ENCODE results near the gene ACTN4. TPM values are rescaled to one million over a fixed set of nuclear protein-coding genes. Genes with fewer than 3 reads are reported as not detected.
A peak's percentile ranks its signal among the peaks of the same experiment; 100 is the strongest.

Gene ACTN4
- total RNA-seq, 2 donors from 2014 or later = 201 to 205 TPM

DNA sequence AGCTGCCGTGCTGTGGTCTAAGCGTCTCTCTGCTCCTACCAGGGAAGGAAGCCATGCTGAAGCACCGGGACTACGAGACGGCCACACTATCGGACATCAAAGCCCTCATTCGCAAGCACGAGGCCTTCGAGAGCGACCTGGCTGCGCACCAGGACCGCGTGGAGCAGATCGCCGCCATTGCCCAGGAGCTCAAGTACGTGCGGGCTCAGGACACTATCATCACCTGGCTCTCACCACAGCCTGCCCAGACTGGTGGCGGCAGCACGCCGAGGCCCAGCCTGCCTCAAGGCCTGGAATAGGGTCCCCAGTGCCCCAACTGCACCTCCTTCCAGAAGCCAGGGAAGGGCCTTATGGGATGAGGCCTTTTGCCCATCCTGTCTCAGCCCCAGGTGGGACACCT, 74.0 kb downstream of the ACTN4 start:
- H3K4me3 Mint-ChIP-seq = no peak overlapping the region
- no peaks in the 10 kb centered on the region for H3K9me3 ChIP-seq (ENCODE audit: control insufficient read depth, low read length, poor library complexity, severe bottlenecking)
- no peaks in the 10 kb centered on the region for H3K27me3 Mint-ChIP-seq
- ATAC-seq (no peak), DNase-seq (no peak)
- H3K4me1 Mint-ChIP-seq = no peaks in the 10 kb centered on the region
- no peak overlapping the region for H3K27ac Mint-ChIP-seq
- H3K36me3 Mint-ChIP-seq (ENCODE audit: low read depth) = peaks cover 2% of the 10 kb centered on the region

GRCh38 chr19:38721979-38722773, 74.7 kb downstream of the ACTN4 start:
- no peak for ATAC-seq
- Mint-ChIP-seq H3K27ac (no peak overlapping the region), H3K27me3 (no peaks in the 10 kb centered on the region), H3K4me3 (no peak overlapping the region), H3K4me1 (no peaks in the 10 kb centered on the region), H3K36me3 (ENCODE audit: low read depth) (peaks cover 2% of the 10 kb centered on the region)
- no peaks in the 10 kb centered on the region for H3K9me3 ChIP-seq (ENCODE audit: control insufficient read depth, low read length, poor library complexity, severe bottlenecking)
- DNase-seq = no peak

DNA sequence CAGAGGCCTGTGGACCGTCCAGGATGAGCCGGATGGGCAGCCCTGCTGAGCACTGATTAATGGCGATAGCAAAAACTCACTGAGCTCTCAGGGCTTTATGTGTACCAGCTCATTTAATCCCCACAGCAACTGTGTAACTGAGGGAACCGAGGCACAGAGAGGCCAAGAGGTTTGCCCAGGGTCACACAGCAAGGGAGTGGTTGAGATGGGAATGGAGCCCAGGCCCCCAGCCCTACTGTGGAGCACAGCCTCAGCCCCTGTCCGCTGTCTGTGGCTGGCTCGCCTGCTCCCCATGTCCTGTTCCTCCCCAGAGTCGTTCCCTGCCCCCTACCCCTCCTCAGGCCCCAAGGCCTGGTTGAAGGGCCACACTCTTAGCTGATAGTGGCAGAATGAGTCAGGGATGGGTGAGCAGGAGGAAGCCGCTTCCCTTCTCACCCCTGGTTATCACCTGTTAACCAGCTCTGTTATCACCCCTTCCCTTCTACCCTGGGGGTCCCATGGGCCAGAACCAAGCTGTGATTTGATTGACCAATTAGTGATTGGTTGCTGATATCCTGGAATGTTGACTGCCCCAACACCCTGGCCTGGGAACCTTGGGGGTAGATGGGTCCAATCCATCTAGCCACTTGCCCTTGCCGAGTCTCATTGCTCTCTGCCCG, 75.6 kb downstream of the ACTN4 start:
- no peak overlapping the region for H3K4me3 Mint-ChIP-seq
- no peaks in the 10 kb centered on the region for H3K9me3 ChIP-seq (ENCODE audit: control insufficient read depth, low read length, poor library complexity, severe bottlenecking)
- no peaks in the 10 kb centered on the region for H3K27me3 Mint-ChIP-seq
- peaks cover 2% of the 10 kb centered on the region for H3K36me3 Mint-ChIP-seq (ENCODE audit: low read depth)
- DNase-seq (no peak), ATAC-seq (no peak)
- no peak overlapping the region for H3K27ac Mint-ChIP-seq
- H3K4me1 Mint-ChIP-seq = no peaks in the 10 kb centered on the region

DNA sequence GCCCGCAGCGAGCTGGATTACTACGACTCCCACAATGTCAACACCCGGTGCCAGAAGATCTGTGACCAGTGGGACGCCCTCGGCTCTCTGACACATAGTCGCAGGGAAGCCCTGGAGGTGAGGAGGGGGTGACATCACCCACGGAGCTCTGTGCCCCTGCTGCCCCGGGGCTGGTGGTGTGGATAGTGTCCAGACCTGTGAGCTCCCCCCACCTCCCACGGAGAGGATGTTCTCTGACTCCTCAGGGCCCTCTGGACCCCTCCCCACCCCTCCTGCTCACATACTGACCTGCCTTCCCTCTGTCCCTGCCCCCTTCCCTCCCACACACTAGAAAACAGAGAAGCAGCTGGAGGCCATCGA, 76.1 kb downstream of the ACTN4 start:
- Mint-ChIP-seq H3K4me3 (no peak overlapping the region), H3K27ac (no peak overlapping the region), H3K36me3 (ENCODE audit: low read depth) (peaks cover 2% of the 10 kb centered on the region), H3K27me3 (no peaks in the 10 kb centered on the region), H3K4me1 (no peaks in the 10 kb centered on the region)
- no peak for DNase-seq
- H3K9me3 ChIP-seq (ENCODE audit: control insufficient read depth, low read length, poor library complexity, severe bottlenecking) = no peaks in the 10 kb centered on the region
- ATAC-seq = no peak

- Mint-ChIP-seq H3K27ac (no peak overlapping the region), H3K4me3 (no peak overlapping the region), H3K4me1 (no peaks in the 10 kb centered on the region), H3K27me3 (no peaks in the 10 kb centered on the region), H3K36me3 (ENCODE audit: low read depth) (peaks cover 2% of the 10 kb centered on the region)
- DNase-seq (no peak), ATAC-seq (no peak)
- H3K9me3 ChIP-seq (ENCODE audit: control insufficient read depth, low read length, poor library complexity, severe bottlenecking) = no peaks in the 10 kb centered on the region
Observed at GRCh38 chr19:38723990-38724854, 76.8 kb downstream of the ACTN4 start.

- H3K9me3 ChIP-seq (ENCODE audit: control insufficient read depth, low read length, poor library complexity, severe bottlenecking) = no peaks in the 10 kb centered on the region
- Mint-ChIP-seq H3K27me3 (no peaks in the 10 kb centered on the region), H3K27ac (no peak overlapping the region), H3K4me3 (no peak overlapping the region), H3K4me1 (peaks cover 6% of the 10 kb centered on the region), H3K36me3 (ENCODE audit: low read depth) (no peaks in the 10 kb centered on the region)
- no peak for DNase-seq
- no peak for ATAC-seq
Observed at GRCh38 chr19:38725469-38726283, 78.2 kb downstream of the ACTN4 start.

- H3K27me3 Mint-ChIP-seq = no peaks in the 10 kb centered on the region
- peaks cover 7% of the 10 kb centered on the region for H3K4me1 Mint-ChIP-seq
- no peaks in the 10 kb centered on the region for H3K9me3 ChIP-seq (ENCODE audit: control insufficient read depth, low read length, poor library complexity, severe bottlenecking)
- DNase-seq = no peak
- H3K27ac Mint-ChIP-seq = no peak overlapping the region
- ATAC-seq = no peak
- no peak overlapping the region for H3K4me3 Mint-ChIP-seq
- no peaks in the 10 kb centered on the region for H3K36me3 Mint-ChIP-seq (ENCODE audit: low read depth)
Observed at GRCh38 chr19:38726284-38726673, 78.8 kb downstream of the ACTN4 start.

DNA sequence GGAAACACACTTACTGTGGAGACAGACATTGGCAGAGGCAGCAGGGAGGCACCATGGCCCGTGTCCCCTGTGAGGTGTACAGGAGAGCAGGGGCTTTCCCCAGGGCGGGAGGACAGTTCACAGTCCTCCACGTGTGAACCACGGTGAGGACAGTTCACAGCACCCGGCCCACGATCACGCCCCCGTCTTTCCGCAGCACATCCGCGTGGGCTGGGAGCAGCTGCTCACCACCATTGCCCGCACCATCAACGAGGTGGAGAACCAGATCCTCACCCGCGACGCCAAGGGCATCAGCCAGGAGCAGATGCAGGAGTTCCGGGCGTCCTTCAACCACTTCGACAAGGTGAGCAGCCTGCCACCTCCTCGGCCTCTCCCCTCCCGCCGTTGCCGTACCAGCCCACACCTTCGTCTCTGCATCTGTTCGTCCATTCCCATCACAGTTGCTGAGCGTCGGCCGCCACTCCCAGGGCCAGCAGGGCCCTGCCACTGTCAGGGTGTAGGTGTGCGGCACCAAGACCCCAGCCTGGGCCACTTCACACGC, 79.4 kb downstream of the ACTN4 start:
- Mint-ChIP-seq H3K27ac (no peak overlapping the region), H3K27me3 (no peaks in the 10 kb centered on the region), H3K4me1 (peaks cover 7% of the 10 kb centered on the region), H3K36me3 (ENCODE audit: low read depth) (no peaks in the 10 kb centered on the region), H3K4me3 (no peak overlapping the region)
- ATAC-seq (peak; percentile 39), DNase-seq (no peak)
- H3K9me3 ChIP-seq (ENCODE audit: control insufficient read depth, low read length, poor library complexity, severe bottlenecking) = no peaks in the 10 kb centered on the region

DNA sequence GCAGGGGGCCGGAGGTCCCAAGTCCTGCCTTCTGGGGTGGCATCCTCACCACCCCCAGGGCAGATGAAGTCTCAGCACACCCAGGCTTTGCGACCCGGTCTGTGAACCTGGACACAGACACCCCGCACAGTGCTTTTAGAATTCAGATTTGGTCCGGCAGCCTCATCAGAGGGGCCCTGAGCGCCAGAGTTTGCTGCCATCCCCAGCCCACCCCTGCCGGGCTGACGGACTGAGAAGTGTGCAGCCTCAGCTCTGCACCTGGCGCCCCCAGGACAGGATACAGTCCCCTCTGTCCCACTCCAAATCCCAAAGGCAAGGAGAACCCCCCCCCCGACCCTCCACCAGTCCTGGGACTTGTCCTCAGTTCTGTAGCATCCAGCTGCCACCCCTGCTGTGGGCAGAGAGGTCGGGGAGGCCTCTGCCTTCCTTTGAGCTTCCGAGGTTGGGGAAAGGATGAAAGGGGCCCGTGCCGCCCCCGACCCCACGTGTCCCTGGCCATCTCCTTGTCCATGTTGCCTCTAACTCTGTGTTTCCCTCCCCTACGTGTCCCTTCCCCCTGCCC, 79.9 kb downstream of the ACTN4 start:
- no peaks in the 10 kb centered on the region for H3K36me3 Mint-ChIP-seq (ENCODE audit: low read depth)
- no peaks in the 10 kb centered on the region for H3K27me3 Mint-ChIP-seq
- H3K4me3 Mint-ChIP-seq = no peak overlapping the region
- DNase-seq = no peak
- H3K4me1 Mint-ChIP-seq = peaks cover 10% of the 10 kb centered on the region
- no peaks in the 10 kb centered on the region for H3K9me3 ChIP-seq (ENCODE audit: control insufficient read depth, low read length, poor library complexity, severe bottlenecking)
- no peak for ATAC-seq
- no peak overlapping the region for H3K27ac Mint-ChIP-seq

GRCh38 chr19:38727868-38728660, 80.6 kb downstream of the ACTN4 start:
- H3K27ac Mint-ChIP-seq = no peak overlapping the region
- H3K4me3 Mint-ChIP-seq = no peak overlapping the region
- H3K9me3 ChIP-seq (ENCODE audit: control insufficient read depth, low read length, poor library complexity, severe bottlenecking) = no peaks in the 10 kb centered on the region
- H3K4me1 Mint-ChIP-seq = peaks cover 16% of the 10 kb centered on the region
- ATAC-seq (no peak), DNase-seq (no peak)
- H3K36me3 Mint-ChIP-seq (ENCODE audit: low read depth) = no peaks in the 10 kb centered on the region
- H3K27me3 Mint-ChIP-seq = no peaks in the 10 kb centered on the region

- no peaks in the 10 kb centered on the region for H3K9me3 ChIP-seq (ENCODE audit: control insufficient read depth, low read length, poor library complexity, severe bottlenecking)
- no peak overlapping the region for H3K4me3 Mint-ChIP-seq
- H3K4me1 Mint-ChIP-seq = peaks cover 19% of the 10 kb centered on the region
- ATAC-seq (no peak), DNase-seq (no peak)
- H3K27ac Mint-ChIP-seq = peak overlapping the region; percentile 67
- no peaks in the 10 kb centered on the region for H3K27me3 Mint-ChIP-seq
- H3K36me3 Mint-ChIP-seq (ENCODE audit: low read depth) = no peaks in the 10 kb centered on the region
Observed at GRCh38 chr19:38728752-38729541, 81.5 kb downstream of the ACTN4 start.
